Psoas muscle (tissue), 8 donors: ENCODE data around the gene IQCM. TPM values are rescaled to one million over a fixed set of nuclear protein-coding genes. Genes with fewer than 3 reads are reported as not detected.

ENCODE experiments used
- ATAC-seq, 4 donors: fragments of 200-7000 bp; cut with Tn5 transposase; one replicate each; pipeline ENCODE4 v1.9.1; 2020; ENCODE audit warnings: moderate library complexity in 3 of 4, mild to moderate bottlenecking in 2 of 4
- DNase-seq, 2 donors: peaks; one replicate each; pipeline ENCODE4 v3.0.0-alpha.2; 2020
- H3K27ac ChIP-seq: fragments of 200-600 bp; one replicate; pipeline ENCODE4 v1.8.0; 2022
- H3K27me3 ChIP-seq, 3 donors: fragments of 200-600 bp in 1 of 3; one replicate each; pipeline versions ENCODE4 v1.6.1 to v1.8.0; 2013 to 2022; ENCODE audit warnings: low read length in 2 of 3, mild to moderate bottlenecking in 2 of 3, moderate library complexity in 1 of 3; ENCODE audit not compliant: insufficient read depth in 3 of 3
- H3K36me3 ChIP-seq, 2 donors: fragments of 200-600 bp in 1 of 2; one replicate each; pipeline versions ENCODE4 v1.6.1 to v1.8.0; 2013 to 2022; ENCODE audit warnings: low read depth in 1 of 2, mild to moderate bottlenecking in 1 of 2, moderate library complexity in 1 of 2; ENCODE audit not compliant: insufficient read depth in 1 of 2
- H3K4me1 ChIP-seq: fragments of 200-600 bp; one replicate; pipeline ENCODE4 v1.8.0; 2022
- H3K4me3 ChIP-seq: fragments of 200-600 bp; one replicate; pipeline ENCODE4 v1.8.0; 2022; ENCODE audit warnings: mild to moderate bottlenecking
- H3K9me3 ChIP-seq: fragments of 200-600 bp; one replicate; pipeline ENCODE4 v1.8.0; 2022
- WGBS, 3 donors: extraction: QIAGEN DNeasy Blood & Tissue Kit; methylation state at CpG; one replicate each; pipeline versions ENCODE4 v1.1.6 to v1.1.7; 2013; 5-methylcytosine and 5-hydroxymethylcytosine counted together
- intact Hi-C, 2 donors: fragments of 100-400 bp; cut with DNase I; formaldehyde crosslinking; loops; one replicate each; pipeline versions ENCODE4 v1.11.0 to v1.14.2; 2022
- polyA plus RNA-seq, 3 donors: library from polyadenylated mRNA; stranded (reverse); fragments of 200-250 nt; gene quantifications; one replicate each; pipeline ENCODE4 v1.2.3, GENCODE V29; 2013
- total RNA-seq, 4 donors: library from RNA; stranded (reverse); fragmentation: NEBNext Ultra II Directional in 2 of 4; extraction: Animal tissue kit (Norgen Biotek cat#: 25700) in 2 of 4; gene quantifications; one replicate each; pipeline versions ENCODE4 v1.2.1 to v1.2.4, GENCODE V29; 2021 to 2023
- TF ChIP-seq, protein P1 (sequence below): fragments of 200-600 bp; IDR thresholded peaks from one replicate; pipeline ENCODE4 v1.8.0; 2022; ENCODE audit warnings: antibody characterized with exemption
- donor health status: healthy with polysubstance abuse.
- donor health status: DM: no; HTN: no; CAD: no; lungs with moderate emphysema.
- donor health status: Bipolar disorder and iron deficiency.
- donor health status: healthy.
- donor health status: DM: yes; HTN: yes; CAD: no.
- donor health status: DM: no; HTN: no; CAD: no.
- donor health status: DM: no; HTN: no; CAD: no.
- donor health status: DM: yes; HTN: yes; CAD: no.

The IQCM gene
- total and polyA plus RNA-seq, 7 donors, result 1.1 TPM; not detected in 6

DNA sequence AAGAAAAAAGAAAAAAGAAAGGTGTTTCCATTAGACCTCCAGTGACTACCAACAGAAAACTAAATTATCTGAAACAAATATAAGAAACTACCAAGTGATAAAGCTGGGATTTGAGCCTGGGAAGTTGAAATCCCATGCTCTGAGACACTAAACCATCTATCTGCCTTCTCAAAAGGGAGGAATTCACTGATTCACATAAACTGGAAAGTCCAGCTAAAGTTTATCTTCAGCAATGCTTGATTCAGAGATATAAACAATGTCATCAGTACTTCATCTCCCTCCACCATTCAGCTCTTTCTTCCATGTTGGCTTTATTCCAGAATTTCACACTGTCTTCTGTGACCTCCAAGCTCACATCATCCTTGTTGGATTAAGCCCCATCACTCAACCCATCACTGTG, 96.3 kb downstream of the IQCM start:
- Histone ChIP-seq H3K4me1 (no peaks in the 10 kb centered on the region), H3K27ac (no peak overlapping the region), H3K36me3 (no peaks in the 10 kb centered on the region), H3K9me3 (peaks cover 8% of the 10 kb centered on the region), H3K27me3 (no peaks in the 10 kb centered on the region), H3K4me3 (no peak overlapping the region)
- no peak for DNase-seq
- TF ChIP-seq, protein P1, sequence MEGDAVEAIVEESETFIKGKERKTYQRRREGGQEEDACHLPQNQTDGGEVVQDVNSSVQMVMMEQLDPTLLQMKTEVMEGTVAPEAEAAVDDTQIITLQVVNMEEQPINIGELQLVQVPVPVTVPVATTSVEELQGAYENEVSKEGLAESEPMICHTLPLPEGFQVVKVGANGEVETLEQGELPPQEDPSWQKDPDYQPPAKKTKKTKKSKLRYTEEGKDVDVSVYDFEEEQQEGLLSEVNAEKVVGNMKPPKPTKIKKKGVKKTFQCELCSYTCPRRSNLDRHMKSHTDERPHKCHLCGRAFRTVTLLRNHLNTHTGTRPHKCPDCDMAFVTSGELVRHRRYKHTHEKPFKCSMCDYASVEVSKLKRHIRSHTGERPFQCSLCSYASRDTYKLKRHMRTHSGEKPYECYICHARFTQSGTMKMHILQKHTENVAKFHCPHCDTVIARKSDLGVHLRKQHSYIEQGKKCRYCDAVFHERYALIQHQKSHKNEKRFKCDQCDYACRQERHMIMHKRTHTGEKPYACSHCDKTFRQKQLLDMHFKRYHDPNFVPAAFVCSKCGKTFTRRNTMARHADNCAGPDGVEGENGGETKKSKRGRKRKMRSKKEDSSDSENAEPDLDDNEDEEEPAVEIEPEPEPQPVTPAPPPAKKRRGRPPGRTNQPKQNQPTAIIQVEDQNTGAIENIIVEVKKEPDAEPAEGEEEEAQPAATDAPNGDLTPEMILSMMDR, result no peak
- intact Hi-C loops, result no loop called here
- ATAC-seq, result no peak

DNA sequence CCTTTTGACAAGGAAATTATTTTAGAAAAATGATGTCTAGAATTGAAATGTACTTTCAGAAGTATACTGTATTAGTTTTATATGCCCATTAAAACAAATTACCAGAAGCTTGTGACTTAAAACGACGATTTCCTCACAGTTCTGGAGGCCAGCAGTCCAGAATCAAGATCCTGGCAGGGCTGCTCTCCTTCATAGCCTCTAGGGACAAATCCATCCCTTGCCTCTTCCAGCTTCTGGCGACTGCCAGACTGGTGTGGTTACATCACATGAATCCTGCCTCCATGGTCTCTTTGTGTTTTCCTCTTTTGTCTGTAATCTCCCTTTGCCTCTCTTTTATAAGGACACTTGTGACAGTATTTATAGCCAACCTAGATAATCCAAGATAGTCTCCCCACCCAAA, 97.1 kb downstream of the IQCM start:
- intact Hi-C loops, result no loop called here
- Histone ChIP-seq H3K4me3 (no peak overlapping the region), H3K36me3 (no peaks in the 10 kb centered on the region), H3K4me1 (no peaks in the 10 kb centered on the region), H3K27ac (no peak overlapping the region), H3K9me3 (peaks cover 8% of the 10 kb centered on the region), H3K27me3 (no peaks in the 10 kb centered on the region)
- no peak for DNase-seq
- ATAC-seq, result no peak
- whole genome bisulfite sequencing, 3 donors, result 23 to 52% (median 30%) methylated on average over 3 of the region's 3 CpGs
- TF ChIP-seq, protein P1, result no peak

DNA sequence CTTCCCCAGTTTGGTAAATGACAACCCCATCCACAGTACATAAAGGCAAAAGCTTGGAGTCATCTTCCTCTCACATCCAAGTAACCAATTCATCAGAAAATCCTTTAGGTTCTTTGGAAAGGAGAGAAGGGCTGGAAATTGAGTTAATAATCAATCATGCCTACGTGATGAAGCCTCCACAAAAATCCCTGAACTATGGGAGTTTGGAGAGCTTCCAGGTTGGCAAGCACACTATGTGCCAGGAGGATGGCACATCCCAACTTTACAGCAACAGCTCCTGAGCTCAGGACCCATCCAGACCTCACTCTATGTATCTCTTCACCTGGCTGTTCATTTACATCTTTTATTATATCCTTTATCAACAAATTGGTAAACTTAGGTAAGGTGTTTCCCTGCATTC, 98.9 kb downstream of the IQCM start:
- no peak overlapping the region for H3K4me3 ChIP-seq
- DNase-seq (no peak), ATAC-seq (no peak)
- H3K9me3 ChIP-seq, result peaks cover 8% of the 10 kb centered on the region
- intact Hi-C loops, result no loop called here
- H3K36me3 ChIP-seq, result no peaks in the 10 kb centered on the region
- no peak overlapping the region for H3K27ac ChIP-seq
- H3K4me1 ChIP-seq, result no peaks in the 10 kb centered on the region
- 39 to 63% (median 58%) methylated on average over 1 of the region's 1 CpG for WGBS, 3 donors
- no peaks in the 10 kb centered on the region for H3K27me3 ChIP-seq
- TF ChIP-seq, protein P1, result no peak

DNA sequence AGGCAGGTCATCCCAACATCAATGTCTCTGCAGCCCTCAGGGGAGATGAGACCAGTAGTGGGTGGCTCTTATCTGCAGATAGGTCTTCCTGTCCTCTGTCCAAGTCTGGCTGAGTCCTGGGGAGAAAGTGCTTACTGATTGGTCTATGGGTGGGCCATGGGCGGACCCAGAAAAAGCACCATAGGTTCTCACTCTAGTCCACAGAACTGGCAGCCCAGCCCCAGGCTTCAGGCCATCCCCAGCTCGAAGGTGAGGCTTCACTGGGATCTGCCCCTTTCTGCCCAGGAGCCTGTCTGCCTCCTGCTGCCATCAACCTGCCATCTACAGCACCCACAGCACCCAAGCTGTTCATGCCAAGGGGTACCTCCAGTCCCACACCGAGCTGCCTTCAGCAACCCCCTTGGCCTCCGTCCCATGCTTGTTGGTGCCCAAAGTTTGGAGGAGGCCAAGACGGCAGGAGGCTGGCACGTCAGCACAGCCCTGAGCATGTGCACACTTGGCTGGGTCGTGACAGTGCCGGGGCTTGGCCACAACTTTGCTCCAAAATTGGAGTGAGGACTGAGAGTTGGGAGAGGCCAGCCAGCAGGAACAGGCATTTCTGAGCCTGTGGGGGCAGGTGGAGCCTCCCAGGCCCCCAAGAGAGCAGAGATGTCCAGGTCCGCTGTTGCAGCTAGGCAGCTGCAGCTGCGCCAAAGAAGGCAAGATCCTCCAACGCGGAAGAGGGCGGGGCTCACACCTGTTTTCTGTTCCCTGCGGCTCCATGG, 99.6 kb downstream of the IQCM start:
- Histone ChIP-seq H3K27ac (no peak overlapping the region), H3K4me1 (no peaks in the 10 kb centered on the region), H3K4me3 (no peak overlapping the region), H3K9me3 (peaks cover 8% of the 10 kb centered on the region), H3K36me3 (no peaks in the 10 kb centered on the region), H3K27me3 (no peaks in the 10 kb centered on the region)
- TF ChIP-seq, protein P1, result no peak
- DNase-seq (no peak), ATAC-seq (no peak)
- WGBS, 3 donors, result 85 to 89% (median 86%) methylated on average over 14 of the region's 14 CpGs
- intact Hi-C loops, result no loop called here

DNA sequence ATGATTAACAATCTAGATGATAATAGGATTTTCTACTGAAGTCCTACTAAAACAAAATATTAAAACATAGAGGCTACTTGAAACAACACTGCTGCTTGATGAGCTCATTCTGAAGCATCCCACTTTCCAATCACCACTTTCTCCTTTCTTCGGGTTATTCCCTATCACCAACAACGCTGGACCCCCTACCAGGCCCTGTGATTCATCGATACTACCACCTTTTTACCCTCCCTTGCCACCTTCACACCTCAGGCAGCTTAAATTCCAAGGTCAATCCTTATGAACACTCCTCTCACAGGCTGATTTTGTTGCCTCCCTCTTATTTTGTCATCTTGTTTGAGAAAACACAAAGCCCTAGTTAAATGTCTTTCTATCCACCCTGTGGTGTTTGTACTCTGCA, 102.6 kb downstream of the IQCM start:
- Histone ChIP-seq H3K27ac (no peak overlapping the region), H3K4me1 (no peaks in the 10 kb centered on the region)

More for the DNA sequence above, 102.6 kb downstream of the IQCM start:
- ATAC-seq, result no peak
- no peaks in the 10 kb centered on the region for H3K36me3 ChIP-seq
- no peak overlapping the region for H3K4me3 ChIP-seq
- DNase-seq, result no peak
- peaks cover 8% of the 10 kb centered on the region for H3K9me3 ChIP-seq
- no peaks in the 10 kb centered on the region for H3K27me3 ChIP-seq
- TF ChIP-seq, protein P1, result no peak
- WGBS, 3 donors, result 76 to 95% (median 84%) methylated on average over 3 of the region's 3 CpGs
- intact Hi-C loops, result no loop called here
